ENCODE measurements around the gene RPS18. TPM values are rescaled to one million over a fixed set of nuclear protein-coding genes. Genes with fewer than 3 reads are reported as not detected.

Gene RPS18
- total and polyA plus RNA-seq, 9 of the 15 experiments (the other 6 are each of a cell fraction or from before 2014, with no cell fraction given) = 5,023 to 17,516 (median 8,131) TPM

DNA sequence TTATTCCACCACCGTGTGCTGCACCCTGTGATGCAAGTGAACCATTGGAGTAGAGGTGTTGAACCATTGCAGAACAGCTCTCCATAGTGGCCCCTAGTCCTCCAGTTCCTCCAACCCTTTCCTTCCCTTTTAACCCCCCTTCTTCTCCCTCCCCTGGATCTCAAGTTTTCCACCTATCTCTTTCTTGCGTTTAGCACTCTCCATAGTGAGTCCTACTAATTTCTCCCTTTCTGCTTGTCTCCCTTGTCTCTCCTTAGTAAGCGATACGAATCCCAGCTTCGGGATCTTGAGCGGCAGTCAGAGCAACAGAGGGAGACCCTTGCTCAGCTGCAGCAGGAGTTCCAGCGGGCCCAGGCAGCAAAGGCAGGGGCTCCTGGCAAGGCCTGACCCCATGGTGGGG lies 18.6 kb downstream of the RPS18 start (continued):
- TF ChIP-seq, protein P1, sequence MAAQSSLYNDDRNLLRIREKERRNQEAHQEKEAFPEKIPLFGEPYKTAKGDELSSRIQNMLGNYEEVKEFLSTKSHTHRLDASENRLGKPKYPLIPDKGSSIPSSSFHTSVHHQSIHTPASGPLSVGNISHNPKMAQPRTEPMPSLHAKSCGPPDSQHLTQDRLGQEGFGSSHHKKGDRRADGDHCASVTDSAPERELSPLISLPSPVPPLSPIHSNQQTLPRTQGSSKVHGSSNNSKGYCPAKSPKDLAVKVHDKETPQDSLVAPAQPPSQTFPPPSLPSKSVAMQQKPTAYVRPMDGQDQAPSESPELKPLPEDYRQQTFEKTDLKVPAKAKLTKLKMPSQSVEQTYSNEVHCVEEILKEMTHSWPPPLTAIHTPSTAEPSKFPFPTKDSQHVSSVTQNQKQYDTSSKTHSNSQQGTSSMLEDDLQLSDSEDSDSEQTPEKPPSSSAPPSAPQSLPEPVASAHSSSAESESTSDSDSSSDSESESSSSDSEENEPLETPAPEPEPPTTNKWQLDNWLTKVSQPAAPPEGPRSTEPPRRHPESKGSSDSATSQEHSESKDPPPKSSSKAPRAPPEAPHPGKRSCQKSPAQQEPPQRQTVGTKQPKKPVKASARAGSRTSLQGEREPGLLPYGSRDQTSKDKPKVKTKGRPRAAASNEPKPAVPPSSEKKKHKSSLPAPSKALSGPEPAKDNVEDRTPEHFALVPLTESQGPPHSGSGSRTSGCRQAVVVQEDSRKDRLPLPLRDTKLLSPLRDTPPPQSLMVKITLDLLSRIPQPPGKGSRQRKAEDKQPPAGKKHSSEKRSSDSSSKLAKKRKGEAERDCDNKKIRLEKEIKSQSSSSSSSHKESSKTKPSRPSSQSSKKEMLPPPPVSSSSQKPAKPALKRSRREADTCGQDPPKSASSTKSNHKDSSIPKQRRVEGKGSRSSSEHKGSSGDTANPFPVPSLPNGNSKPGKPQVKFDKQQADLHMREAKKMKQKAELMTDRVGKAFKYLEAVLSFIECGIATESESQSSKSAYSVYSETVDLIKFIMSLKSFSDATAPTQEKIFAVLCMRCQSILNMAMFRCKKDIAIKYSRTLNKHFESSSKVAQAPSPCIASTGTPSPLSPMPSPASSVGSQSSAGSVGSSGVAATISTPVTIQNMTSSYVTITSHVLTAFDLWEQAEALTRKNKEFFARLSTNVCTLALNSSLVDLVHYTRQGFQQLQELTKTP (IDR thresholded peaks at IDR 0.05; ENCODE audit: low read depth in 1 of 2, partially characterized antibody in 2 of 2) = no peak

DNA sequence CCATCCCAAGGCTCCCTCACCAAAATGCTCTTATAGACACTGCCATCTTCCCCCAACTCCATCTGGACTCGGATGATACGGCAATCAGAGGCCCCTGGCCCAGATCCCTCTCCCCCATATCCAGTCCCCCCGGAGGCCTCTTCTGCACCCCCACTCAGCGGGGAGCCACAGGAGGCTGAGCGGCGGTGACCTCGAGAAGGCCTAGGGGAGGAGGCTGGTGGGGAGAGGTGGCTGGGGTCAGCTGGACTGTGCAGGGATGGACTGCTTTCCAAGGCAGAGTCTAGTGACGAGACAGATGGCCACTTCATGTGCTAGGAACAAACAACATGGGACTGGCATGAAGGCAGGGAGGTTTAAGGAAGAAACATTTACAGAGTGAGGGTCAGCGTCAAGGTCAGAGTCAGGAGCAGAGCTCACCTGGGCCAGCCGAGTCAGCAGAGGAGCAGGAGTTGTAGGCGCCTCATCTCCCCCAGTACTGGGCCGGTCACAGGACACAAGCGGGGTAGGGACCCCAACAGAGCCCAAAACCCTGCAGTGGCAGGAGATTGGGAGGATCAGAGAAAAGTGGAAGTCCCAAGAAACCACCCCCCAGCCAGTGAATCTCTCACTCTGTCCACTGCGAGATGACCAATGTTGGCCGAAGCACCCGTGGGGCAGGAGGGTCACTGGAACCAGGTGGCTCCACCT lies 21.3 kb downstream of the RPS18 start:
- POLR2A ChIA-PET = interaction anchor here (0.6 to 7.1 kb wide), 3 partner anchors 16 to 1155 kb away, joined by 3 to 90 read pairs (median 4); partner anchors contain the start of genes B3GALT4, RPS18 and VPS52
- Histone ChIP-seq H3K36me3 (ENCODE audit: control insufficient read depth, insufficient read depth, low read length) (peaks cover 66% of the 10 kb centered on the region), H3K9ac (ENCODE audit: insufficient read depth in 1 of 2, low read depth in 2 of 2, low read length in 2 of 2) (peak overlapping the region in 1 of 2 experiments; percentile 50; a peak in 2 of 4 replicates), H3K4me2 (ENCODE audit: insufficient read depth, low read length) (no peak overlapping the region), H3K4me1 (replicated peaks in 1 of 2; ENCODE audit: control insufficient read depth in 2 of 2, insufficient read depth in 2 of 2, low read length in 2 of 2) (peaks cover 21 to 30% of the 10 kb centered on the region in 2 experiments), H3K4me3 (no peak overlapping the region), H4K20me1 (replicated peaks; ENCODE audit: control insufficient read depth, insufficient read depth, low read length) (no peaks in the 10 kb centered on the region), H3K79me2 (ENCODE audit: control insufficient read depth, insufficient read depth, low read length) (peaks cover 46% of the 10 kb centered on the region), H3K27ac (ENCODE audit: extremely low read depth, low read depth, low read length) (no peak overlapping the region), H3K9me1 (ENCODE audit: control insufficient read depth, insufficient read depth, low read length) (peaks cover 6% of the 10 kb centered on the region), H3K9me3 (replicated peaks; ENCODE audit: control insufficient read depth, insufficient read depth, low read depth, low read length) (no peaks in the 10 kb centered on the region), H2AFZ (ENCODE audit: low read depth, low read length) (no peak overlapping the region), H3K27me3 (ENCODE audit: control insufficient read depth in 2 of 2, insufficient read depth in 2 of 2, low read length in 2 of 2) (no peaks in the 10 kb centered on the region)
- in situ Hi-C loops (cut with MboI) = no loop called here
- no TSS peak for BruUV-seq (replicated peaks)
- no peak for ATAC-seq
- no peak for FAIRE-seq
- CTCF ChIA-PET (ENCODE audit: low intra/inter-chr PET ratio) = no interaction called here
- WGBS (ENCODE audit: insufficient coverage, low coverage, missing lambda C conversion rate) = 81% methylated on average over 16 of the region's 16 CpGs
- no peak for DNase-seq (ENCODE audit: extremely low read depth in 1 of 4, low spot score in 3 of 4)
- TF ChIP-seq KHSRP (IDR thresholded peaks at IDR 0.05) = no peak
- TF ChIP-seq POLR2G (IDR thresholded peaks at IDR 0.05; ENCODE audit: low read depth, low read length) = peak; percentile 43; the same call in 1 of the 2 replicates
- TF ChIP-seq POLR2AphosphoS2 (IDR thresholded peaks at IDR 0.05; ENCODE audit: low read length) = 0 out of 2 replicates have a peak, but pooled peaks have one; percentile 38
- TF ChIP-seq RBFOX2 (IDR thresholded peaks at IDR 0.05; ENCODE audit: low read depth, low read length) = peak; percentile 60
- TF ChIP-seq, protein P2, sequence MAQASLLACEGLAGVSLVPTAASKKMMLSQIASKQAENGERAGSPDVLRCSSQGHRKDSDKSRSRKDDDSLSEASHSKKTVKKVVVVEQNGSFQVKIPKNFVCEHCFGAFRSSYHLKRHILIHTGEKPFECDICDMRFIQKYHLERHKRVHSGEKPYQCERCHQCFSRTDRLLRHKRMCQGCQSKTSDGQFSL (CRISPR knock-in tag; IDR thresholded peaks at IDR 0.05) = 0 out of 2 replicates have a peak, but pooled peaks have one; percentile 17
- TF ChIP-seq, protein P2 (tag; IDR thresholded peaks at IDR 0.05) = no peak
- TF ChIP-seq KDM5B (IDR thresholded peaks at IDR 0.05; ENCODE audit: insufficient replicate concordance, low read depth, low read length) = peak; percentile 7
- intact Hi-C loops (cut with micrococcal nuclease) = no loop called here

Data from K562 (cell line).